ENCODE results near the gene CPS1.

The CPS1 gene

GRCh38 chr2:210556329-210556980 is at the start of gene CPS1:
Gene CPS1, plus strand, starts transcription at chr2:210556599. Its CDS starts 135 bp downstream, at chr2:210556734.
- no peak for DNase-seq (ENCODE audit: low read depth)

- no peak for DNase-seq (ENCODE audit: low read depth)
These were observed 40.5 kb upstream of the CPS1 start for GRCh38 chr2:210515911-210516310.

GRCh38 chr2:210517264-210517663 is 39.1 kb upstream of the CPS1 start:
- no peak for DNase-seq (ENCODE audit: low read depth)

- DNase-seq (ENCODE audit: low read depth), result no peak
These were observed 36.8 kb upstream of the CPS1 start for GRCh38 chr2:210519594-210519993.

DNA sequence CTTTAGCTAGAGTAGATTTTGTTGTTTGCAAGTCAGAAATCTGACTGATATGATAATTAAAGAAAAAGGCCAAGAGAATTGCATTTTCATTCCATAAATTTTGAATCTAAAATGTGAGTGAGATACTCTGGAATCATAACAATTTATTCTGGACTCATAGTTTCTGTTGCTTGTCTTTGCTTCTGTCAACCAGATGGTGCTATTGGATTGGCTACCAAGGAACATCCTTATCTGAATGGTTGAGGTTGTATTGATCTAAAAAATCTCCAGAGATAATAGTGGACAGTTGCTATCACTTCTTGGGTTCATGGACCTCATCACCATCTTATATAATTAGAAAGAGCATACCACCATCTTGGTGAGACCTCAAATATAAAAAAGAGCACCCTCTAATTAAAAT is 34.0 kb upstream of the CPS1 start:
- no peak for DNase-seq (ENCODE audit: low read depth)

DNA sequence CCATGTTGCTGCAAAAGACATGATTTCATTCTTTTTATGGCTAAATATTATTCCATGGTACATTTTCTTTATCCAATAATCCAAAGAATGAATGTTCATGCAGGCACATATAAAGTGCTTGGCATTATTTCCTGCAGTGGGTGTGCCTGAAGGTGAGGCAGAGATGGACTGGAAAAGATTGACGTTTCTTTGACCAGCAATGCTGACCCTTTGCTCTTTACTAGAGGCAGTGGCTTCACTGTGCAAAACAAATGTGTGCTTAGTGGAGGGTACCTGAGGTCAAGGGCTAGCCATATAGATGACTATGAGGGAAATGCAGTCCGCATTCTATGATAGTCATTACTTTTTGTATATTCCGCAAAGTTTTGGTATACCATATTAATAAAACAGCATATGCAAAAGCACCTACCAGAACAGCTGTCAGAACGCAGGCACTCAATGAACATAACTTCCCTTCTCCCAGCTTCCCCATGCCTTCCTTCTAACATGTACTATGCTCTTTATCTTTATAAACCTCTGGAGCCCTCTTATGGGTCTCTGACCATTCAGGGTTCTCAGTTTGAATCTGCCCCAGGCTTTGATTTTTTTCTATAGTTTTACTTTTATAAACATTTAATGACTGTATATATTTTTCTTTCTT is 32.6 kb upstream of the CPS1 start:
- DNase-seq (ENCODE audit: low read depth), result no peak

GRCh38 chr2:210524533-210524932 is 31.9 kb upstream of the CPS1 start:
- no peak for DNase-seq (ENCODE audit: low read depth)

DNA sequence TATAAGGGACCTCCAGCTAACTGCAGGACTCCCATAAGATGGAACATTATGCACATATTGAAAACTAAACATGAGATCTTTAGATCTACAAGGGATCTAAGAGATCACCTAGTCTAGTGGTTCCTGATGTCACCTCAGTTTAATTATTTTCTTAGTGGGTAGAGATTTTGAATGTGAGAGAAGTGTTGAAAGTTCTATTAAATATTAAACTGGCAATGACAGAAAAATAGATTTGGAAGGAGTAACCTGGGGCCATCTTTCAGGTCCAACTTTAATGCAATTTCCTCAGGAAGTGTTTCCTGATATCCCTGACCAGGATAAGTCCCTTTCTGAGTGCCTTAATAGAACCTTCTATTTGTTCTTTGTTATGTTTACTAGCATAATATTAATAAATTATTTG is 29.1 kb upstream of the CPS1 start:
- no peak for DNase-seq (ENCODE audit: low read depth)

- DNase-seq (ENCODE audit: low read depth), result no peak
These were observed 27.7 kb upstream of the CPS1 start for GRCh38 chr2:210528716-210529115.

GRCh38 chr2:210531050-210531449 is 25.3 kb upstream of the CPS1 start:
- no peak for DNase-seq (ENCODE audit: low read depth)

DNA sequence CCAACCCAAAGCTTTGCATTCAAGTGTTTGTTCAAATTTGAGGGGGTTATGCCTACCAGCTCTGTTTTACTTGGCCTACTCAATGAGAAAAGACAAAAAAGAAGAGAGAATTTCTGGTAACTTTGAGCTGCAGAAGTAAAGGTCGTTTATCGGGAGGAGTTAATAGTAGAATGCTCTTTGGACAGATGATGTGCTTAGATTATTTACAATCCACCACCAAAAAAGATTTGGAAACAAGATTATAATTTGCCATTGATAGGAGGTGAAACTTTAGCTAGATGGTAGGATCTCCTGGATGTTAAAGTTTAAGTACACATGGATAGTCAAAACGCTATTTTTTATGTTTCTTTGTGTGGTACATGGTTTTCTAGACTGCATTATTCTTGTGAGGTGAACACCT is 24.9 kb upstream of the CPS1 start:
- DNase-seq (ENCODE audit: low read depth), result no peak

GRCh38 chr2:210533389-210533788 is 23.0 kb upstream of the CPS1 start:
- DNase-seq (ENCODE audit: low read depth), result no peak

DNA sequence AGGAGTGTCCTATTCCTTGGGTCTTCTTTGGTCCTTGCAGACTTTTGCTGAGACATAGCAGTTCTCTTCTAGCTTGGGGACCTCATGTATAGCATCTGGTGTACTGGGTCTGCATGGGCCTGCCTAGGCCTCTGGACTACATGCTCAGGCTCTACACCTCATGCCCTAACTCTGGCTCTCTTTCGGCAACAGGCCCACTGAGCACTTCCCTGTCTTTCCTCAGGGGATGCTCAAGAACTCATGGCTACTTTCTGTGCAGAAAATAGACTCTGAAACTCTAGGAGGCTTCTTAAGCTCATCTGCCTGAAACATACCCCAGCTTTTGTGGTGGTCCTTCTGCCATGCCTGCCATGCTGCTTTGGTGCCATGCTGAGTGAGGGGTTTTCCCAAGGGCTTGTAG is 21.5 kb upstream of the CPS1 start:
- no peak for DNase-seq (ENCODE audit: low read depth)

- no peak for DNase-seq (ENCODE audit: low read depth)
These were observed 19.3 kb upstream of the CPS1 start for GRCh38 chr2:210536973-210537650.

DNA sequence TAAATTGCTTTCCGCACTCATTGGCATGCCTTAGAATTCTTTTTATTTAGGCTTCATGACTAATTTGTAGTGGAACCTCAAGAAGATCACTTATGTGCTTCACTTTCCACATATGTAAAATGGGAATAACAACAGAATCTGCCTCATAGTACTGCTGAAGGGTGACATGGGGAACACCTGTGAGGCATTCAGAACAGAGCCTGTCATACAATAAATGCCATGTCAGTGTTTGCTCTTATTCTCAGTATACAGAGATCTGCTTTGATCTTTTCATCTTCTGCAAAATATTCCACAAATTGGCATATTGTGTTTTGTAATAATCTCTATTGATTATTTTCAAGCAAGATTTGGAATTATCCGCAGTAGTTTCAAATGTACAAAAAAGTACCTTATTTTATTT is 17.4 kb upstream of the CPS1 start:
- no peak for DNase-seq (ENCODE audit: low read depth)

DNA sequence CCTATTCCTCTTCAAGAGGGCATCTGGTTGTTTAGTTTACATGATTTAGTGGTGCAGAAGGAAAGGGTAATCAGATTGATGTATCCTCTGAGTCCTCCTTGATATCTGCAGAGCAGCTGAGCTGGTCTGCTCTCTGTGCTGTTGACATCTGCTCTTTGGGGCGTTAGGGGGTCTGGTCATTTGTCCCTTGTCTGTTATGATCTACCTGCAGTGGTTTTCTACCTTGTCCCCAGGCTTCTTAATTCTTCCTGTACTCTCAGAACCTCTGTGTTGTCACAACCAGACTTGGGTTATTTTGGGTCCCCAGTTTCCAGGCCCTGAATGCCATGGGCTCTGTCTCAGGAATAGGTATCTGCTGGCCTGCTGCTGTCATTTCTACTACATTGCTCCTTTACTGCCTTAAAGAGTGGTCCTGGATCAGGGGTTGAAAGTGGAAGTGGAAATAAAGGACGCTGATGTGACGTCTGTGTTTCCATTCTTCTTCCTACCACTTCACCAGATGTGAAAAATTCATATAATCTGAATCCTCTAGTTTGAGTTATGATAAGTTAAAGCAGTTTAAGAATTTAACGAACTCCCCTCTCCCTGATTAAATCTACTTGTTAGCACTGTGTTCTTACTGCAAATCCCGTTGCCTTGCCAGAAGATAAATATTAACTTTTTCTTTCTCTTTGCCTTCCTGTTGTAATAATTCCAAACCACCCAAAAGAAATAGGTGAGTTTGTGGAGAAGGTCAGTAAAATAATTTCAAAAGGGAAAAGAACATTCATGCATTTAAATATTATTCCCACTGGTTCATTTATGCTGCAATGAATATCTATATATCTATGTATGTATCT is 16.6 kb upstream of the CPS1 start:
- no peak for DNase-seq (ENCODE audit: low read depth)

DNA sequence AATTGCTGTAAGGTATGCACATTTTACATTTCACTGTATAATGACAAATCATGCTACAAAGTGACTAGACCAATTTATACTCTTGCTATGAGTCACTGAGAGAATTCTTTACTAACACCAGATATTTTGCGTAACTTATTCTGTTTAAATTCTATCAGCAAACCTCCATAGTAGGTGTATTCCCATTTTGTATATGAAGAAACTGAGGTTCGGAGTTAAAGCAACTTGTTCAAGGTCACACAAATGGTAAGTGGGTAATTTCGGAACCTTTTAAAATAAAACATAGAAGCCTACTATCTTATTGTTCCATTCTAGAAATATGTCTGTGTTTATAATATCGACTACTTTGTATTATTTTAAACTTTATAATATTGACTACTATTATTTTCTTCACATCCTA is 15.9 kb upstream of the CPS1 start:
- DNase-seq (ENCODE audit: low read depth), result no peak

GRCh38 chr2:210540900-210541289 is 15.5 kb upstream of the CPS1 start:
- DNase-seq (ENCODE audit: low read depth), result no peak

- DNase-seq (ENCODE audit: low read depth), result no peak
These were observed 15.0 kb upstream of the CPS1 start for GRCh38 chr2:210541290-210541902.

GRCh38 chr2:210544007-210544590 is 12.3 kb upstream of the CPS1 start:
- no peak for DNase-seq (ENCODE audit: low read depth)

DNA sequence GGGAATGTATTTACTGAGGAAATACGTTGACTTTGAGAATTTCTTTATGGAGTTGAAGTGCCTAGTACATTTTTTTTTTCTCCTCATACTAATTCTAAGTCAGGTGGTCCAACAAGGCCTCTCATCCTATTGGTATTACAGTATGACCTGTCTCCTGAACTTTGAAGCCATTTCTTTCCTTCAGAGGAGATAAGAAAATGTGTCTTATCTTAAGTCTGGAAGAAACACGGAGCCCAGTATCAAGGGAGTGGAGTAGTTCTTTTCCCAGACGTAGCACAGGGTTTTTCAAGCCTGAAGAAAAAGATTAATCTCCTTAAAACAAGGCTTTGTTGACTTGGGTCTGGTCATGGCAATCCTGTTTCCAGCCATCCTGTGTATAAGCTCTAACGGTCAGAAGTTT is 11.6 kb upstream of the CPS1 start:
- no peak for DNase-seq (ENCODE audit: low read depth)
